Measurements from ENCODE around the gene ADPGK. TPM values are rescaled to one million over a fixed set of nuclear protein-coding genes. Genes with fewer than 3 reads are reported as not detected.
A peak's percentile ranks its signal among the peaks of the same experiment; 100 is the strongest.

ADPGK gene
- total RNA-seq, 3 donors from 2014 or later (not counting 1 experiment from before 2014, with no cell fraction given), result 99.8 to 113 (median 101) TPM

DNA sequence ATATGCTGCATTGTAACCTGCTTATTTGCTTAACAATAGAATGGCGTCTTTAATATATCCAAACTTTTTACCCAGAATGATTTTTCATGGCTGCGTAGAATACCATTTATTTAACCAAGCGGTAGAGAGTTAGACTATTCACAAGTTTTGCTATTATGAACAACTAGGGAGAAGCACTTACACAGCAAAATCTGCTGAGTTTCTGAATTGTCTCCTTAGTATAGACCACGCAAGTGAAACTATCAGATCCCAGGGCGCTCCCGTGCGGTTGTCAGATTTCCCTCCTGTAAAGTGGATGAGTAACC, 12.6 kb upstream of the ADPGK start:
- Mint-ChIP-seq H3K36me3 (no peaks in the 10 kb centered on the region), H3K4me3 (peak overlapping the region; percentile 85), H3K27ac (peak overlapping the region in 1 of 2 donors; percentile 56), H3K27me3 (ENCODE audit: low read depth in 2 of 2) (peaks cover 20 to 41% of the 10 kb centered on the region in 2 donors), H3K4me1 (peaks cover 10 to 15% of the 10 kb centered on the region in 2 donors), H3K9me3 (no peaks in the 10 kb centered on the region)
- ATAC-seq, result no peak
- WGBS (ENCODE audit: insufficient coverage), result 70% methylated on average over 7 of the region's 7 CpGs
- no peak overlapping the region for H3K27ac ChIP-seq (ENCODE audit: low read length)
- no peaks in the 10 kb centered on the region for H3K9me3 ChIP-seq (ENCODE audit: control insufficient read depth, insufficient read depth, low read length)
- H3K27me3 ChIP-seq (ENCODE audit: control insufficient read depth, insufficient read depth, low read length), result peaks cover 13% of the 10 kb centered on the region
- TF ChIP-seq, protein P1, sequence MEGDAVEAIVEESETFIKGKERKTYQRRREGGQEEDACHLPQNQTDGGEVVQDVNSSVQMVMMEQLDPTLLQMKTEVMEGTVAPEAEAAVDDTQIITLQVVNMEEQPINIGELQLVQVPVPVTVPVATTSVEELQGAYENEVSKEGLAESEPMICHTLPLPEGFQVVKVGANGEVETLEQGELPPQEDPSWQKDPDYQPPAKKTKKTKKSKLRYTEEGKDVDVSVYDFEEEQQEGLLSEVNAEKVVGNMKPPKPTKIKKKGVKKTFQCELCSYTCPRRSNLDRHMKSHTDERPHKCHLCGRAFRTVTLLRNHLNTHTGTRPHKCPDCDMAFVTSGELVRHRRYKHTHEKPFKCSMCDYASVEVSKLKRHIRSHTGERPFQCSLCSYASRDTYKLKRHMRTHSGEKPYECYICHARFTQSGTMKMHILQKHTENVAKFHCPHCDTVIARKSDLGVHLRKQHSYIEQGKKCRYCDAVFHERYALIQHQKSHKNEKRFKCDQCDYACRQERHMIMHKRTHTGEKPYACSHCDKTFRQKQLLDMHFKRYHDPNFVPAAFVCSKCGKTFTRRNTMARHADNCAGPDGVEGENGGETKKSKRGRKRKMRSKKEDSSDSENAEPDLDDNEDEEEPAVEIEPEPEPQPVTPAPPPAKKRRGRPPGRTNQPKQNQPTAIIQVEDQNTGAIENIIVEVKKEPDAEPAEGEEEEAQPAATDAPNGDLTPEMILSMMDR (IDR thresholded peaks at IDR 0.05), result no peak
- H3K4me3 ChIP-seq (ENCODE audit: low read length), result no peak overlapping the region
- no peaks in the 10 kb centered on the region for H3K36me3 ChIP-seq (ENCODE audit: control insufficient read depth, insufficient read depth, low read length)
- no peak for DNase-seq
- H3K4me1 ChIP-seq (ENCODE audit: control insufficient read depth, insufficient read depth, low read length), result peaks cover 10% of the 10 kb centered on the region
- intact Hi-C loops (cut with micrococcal nuclease), result loop anchor here (5.0 kb wide), 2 partner anchors 74 to 476 kb away; no protein-coding TSS in a partner anchor

DNA sequence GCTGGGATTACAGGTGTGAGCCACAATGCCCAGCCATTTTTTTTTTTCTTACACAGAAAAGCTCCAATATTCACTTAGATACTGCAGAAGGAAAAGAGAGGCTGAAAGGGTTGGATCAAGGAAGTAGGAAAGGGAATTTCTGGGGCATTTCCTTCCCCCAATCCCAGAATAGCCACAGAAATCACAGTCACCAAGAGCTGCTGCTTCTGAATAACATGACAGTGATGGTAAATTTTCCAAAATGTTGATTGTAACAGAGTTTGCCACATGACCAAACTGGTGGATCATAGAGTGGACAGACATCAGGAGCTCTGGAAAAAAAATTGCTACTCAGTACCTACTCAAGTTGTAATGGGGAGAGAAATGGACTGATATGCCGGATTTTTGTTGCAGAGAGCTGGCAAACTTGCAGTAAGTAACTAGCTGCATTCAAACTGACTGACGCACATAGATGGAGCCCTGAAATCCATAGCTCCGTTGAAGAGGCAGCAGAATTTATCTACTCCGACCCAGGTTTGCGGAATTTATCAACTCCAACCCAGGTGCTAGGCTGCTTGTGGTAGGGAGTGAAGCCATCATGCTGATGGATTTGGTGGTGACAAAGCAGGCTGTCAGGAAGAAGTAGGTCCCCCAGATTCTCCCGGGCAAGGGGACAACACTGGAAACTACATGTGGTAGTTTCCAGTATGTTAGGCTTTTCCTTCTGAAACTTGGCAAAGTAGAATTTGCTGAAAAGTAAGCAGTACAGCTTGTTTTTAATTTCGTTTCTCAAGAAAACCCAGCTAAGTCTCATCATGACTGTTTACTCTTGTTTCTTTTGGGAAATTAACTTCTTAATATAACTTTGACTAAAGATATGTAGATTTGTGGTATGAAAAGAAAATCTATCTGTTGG, 10.5 kb upstream of the ADPGK start:
- H3K27ac ChIP-seq (ENCODE audit: low read length), result no peak overlapping the region
- 72% methylated on average over 7 of the region's 7 CpGs for WGBS (ENCODE audit: insufficient coverage)
- H3K36me3 ChIP-seq (ENCODE audit: control insufficient read depth, insufficient read depth, low read length), result no peaks in the 10 kb centered on the region
- H3K9me3 ChIP-seq (ENCODE audit: control insufficient read depth, insufficient read depth, low read length), result no peaks in the 10 kb centered on the region
- Mint-ChIP-seq H3K9me3 (no peaks in the 10 kb centered on the region), H3K27me3 (ENCODE audit: low read depth in 2 of 2) (peaks cover 12 to 38% of the 10 kb centered on the region in 2 donors), H3K4me1 (peaks cover 10 to 15% of the 10 kb centered on the region in 2 donors), H3K36me3 (no peaks in the 10 kb centered on the region), H3K4me3 (no peak overlapping the region), H3K27ac (no peak overlapping the region)
- no peak for ATAC-seq
- no peak overlapping the region for H3K4me3 ChIP-seq (ENCODE audit: low read length)
- no peak for DNase-seq
- TF ChIP-seq, protein P1 (IDR thresholded peaks at IDR 0.05), result no peak
- peaks cover 13% of the 10 kb centered on the region for H3K27me3 ChIP-seq (ENCODE audit: control insufficient read depth, insufficient read depth, low read length)
- intact Hi-C loops (cut with micrococcal nuclease), result no loop called here
- H3K4me1 ChIP-seq (ENCODE audit: control insufficient read depth, insufficient read depth, low read length), result peaks cover 10% of the 10 kb centered on the region

DNA sequence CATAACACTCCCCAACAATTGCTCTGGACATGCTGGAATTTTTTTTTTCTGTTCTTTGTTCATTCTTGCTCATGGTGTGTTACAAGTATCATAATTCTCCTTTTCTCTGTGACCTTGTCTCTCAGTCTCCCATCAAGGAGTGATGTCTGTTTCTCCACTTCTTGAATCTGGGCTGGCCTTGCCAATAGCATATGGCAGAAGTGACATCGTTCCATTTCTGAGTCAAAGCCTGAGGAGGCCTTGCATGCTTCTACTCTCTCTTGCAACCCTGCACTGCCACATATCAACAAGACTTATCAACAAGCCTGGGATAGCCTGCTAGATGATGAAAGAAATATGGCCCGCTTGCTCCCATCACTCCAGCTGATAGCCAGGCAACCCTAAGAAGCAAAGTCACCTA, 8.9 kb upstream of the ADPGK start:
- no peak for DNase-seq
- Mint-ChIP-seq H3K9me3 (peaks cover 0 to 3% of the 10 kb centered on the region in 2 donors), H3K36me3 (no peaks in the 10 kb centered on the region), H3K27ac (no peak overlapping the region), H3K4me3 (no peak overlapping the region), H3K27me3 (ENCODE audit: low read depth in 2 of 2) (peaks cover 12 to 38% of the 10 kb centered on the region in 2 donors), H3K4me1 (peaks cover 4 to 21% of the 10 kb centered on the region in 2 donors)
- H3K9me3 ChIP-seq (ENCODE audit: control insufficient read depth, insufficient read depth, low read length), result no peaks in the 10 kb centered on the region
- peaks cover 10% of the 10 kb centered on the region for H3K27me3 ChIP-seq (ENCODE audit: control insufficient read depth, insufficient read depth, low read length)
- H3K4me1 ChIP-seq (ENCODE audit: control insufficient read depth, insufficient read depth, low read length), result peaks cover 10% of the 10 kb centered on the region
- WGBS (ENCODE audit: insufficient coverage), result 89% methylated on average over 2 of the region's 2 CpGs
- no peak overlapping the region for H3K27ac ChIP-seq (ENCODE audit: low read length)
- intact Hi-C loops (cut with micrococcal nuclease), result no loop called here
- ATAC-seq, result no peak
- no peak overlapping the region for H3K4me3 ChIP-seq (ENCODE audit: low read length)
- TF ChIP-seq, protein P1 (IDR thresholded peaks at IDR 0.05), result no peak
- no peaks in the 10 kb centered on the region for H3K36me3 ChIP-seq (ENCODE audit: control insufficient read depth, insufficient read depth, low read length)
